Left ventricle myocardium superior (tissue), 1 donor: ENCODE data around the gene CALML5. TPM values are rescaled to one million over a fixed set of nuclear protein-coding genes. Genes with fewer than 3 reads are reported as not detected.

Experiments
- ATAC-seq: fragments of 200-7000 bp; cut with Tn5 transposase; one replicate; pipeline ENCODE4 v1.9.1; 2020; ENCODE audit warnings: mild to moderate bottlenecking, moderate library complexity
- DNase-seq: peaks from one replicate; pipeline ENCODE4 v3.0.0-alpha.2; 2020
- intact Hi-C: fragments of 100-400 bp; cut with micrococcal nuclease; formaldehyde crosslinking; loops from one replicate; pipeline ENCODE4 v1.11.0; 2022
- total RNA-seq: library from RNA; stranded (reverse); fragmentation: NEBNext Ultra II Directional; extraction: Animal tissue kit (Norgen Biotek cat#: 25700); gene quantifications from one replicate; pipeline ENCODE4 v1.2.1, GENCODE V29; 2021
- donor health status: DM: no; HTN: yes; CAD: no; lungs with severe emphysema.

The CALML5 gene
- total RNA-seq, 1 donor from 2014 or later: not detected

GRCh38 chr10:5456563-5456962 lies 42.8 kb downstream of the CALML5 start:
- DNase-seq (no peak), ATAC-seq (no peak)
- intact Hi-C loops: no loop called here

- ATAC-seq: no peak
- intact Hi-C loops: no loop called here
These were observed 45.5 kb downstream of the CALML5 start for GRCh38 chr10:5453749-5454489.

GRCh38 chr10:5450605-5451384 lies 48.6 kb downstream of the CALML5 start:
- DNase-seq (no peak), ATAC-seq (no peak)
- intact Hi-C loops: no loop called here

More at GRCh38 chr10:5453749-5454489, 45.5 kb downstream of the CALML5 start:
- no peak for DNase-seq

DNA sequence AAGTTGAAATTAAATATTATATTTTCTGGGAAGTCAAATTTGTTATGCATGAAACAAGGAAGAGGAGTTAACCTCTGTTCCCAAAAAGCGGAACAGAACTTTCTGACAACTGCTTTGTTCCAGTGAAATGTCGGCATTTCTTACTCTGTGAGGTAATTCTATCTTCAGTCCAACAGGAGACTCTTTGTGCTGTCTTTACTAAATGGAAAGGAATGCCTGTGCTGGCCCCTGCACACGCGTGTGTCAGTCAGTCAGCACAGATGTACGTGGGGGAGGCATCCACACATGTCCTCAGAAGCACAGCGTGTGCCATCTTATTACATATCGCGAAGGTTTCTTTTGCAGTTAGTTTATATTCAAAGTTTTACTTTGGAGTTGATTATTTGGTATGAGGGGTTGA lies 49.5 kb downstream of the CALML5 start:
- ATAC-seq (peak; percentile 55), DNase-seq (no peak)
- intact Hi-C loops: no loop called here

DNA sequence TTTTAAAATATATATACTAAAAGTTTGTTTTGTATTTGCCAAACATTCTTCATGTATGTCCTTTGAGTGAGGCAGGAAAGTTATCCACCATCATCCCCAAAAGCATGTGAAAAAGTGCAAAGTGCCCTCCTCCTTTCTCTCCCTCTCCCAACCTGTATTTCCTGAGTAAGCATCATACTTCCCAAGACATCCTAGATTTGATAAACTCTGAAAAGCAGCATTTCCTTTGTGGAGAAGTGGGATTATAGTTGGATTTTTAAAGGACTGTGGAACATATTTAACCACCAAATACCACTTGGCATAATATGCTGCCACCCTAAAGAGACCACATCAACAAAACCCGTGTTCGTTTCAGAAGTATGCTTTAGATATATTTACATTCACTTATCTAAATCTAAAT lies 50.1 kb downstream of the CALML5 start:
- ATAC-seq: no peak
- DNase-seq: no peak
- intact Hi-C loops: no loop called here

Other genes starting within 250 kb of the CALML5 start
- gene UCN3, start 134.6 kb downstream of the CALML5 start, total RNA-seq: not detected
- 0.12 TPM for gene TUBAL3, start 94.7 kb downstream of the CALML5 start, total RNA-seq
- 16.5 TPM for gene NET1, start 87.0 kb downstream of the CALML5 start, total RNA-seq
- gene CALML3, start 25.4 kb upstream of the CALML5 start, total RNA-seq: not detected
- gene ASB13, start 167.0 kb upstream of the CALML5 start, total RNA-seq: 16.4 TPM
- 33.6 TPM for gene TASOR2, start 185.3 kb upstream of the CALML5 start, total RNA-seq